Panc1 (cell line): ENCODE results near the gene CLDN4. TPM values are rescaled to one million over a fixed set of nuclear protein-coding genes. Genes with fewer than 3 reads are reported as not detected.
A peak's percentile ranks its signal among the peaks of the same experiment; 100 is the strongest.
"Not testable (repeated sequence)": the region's sequence is repeated elsewhere in the genome, so short reads cannot be mapped to it uniquely, and the experiment has no call there.

ENCODE experiments used
- ATAC-seq: fragments of 200-7000 bp; cut with Tn5 transposase; 2 replicates; pipeline ENCODE4 v1.9.1; 2020; ENCODE audit warnings: mild to moderate bottlenecking, moderate library complexity
- BruUV-seq: library from RNA; stranded (reverse); fragments of 400-500 nt; replicated peaks from 2 replicates; lab custom pipeline; 2021; lab: Mats Ljungman, UMichigan
- CTCF ChIA-PET: fragments of 300-600 bp; sonication (Branson Sonifier 250); formaldehyde crosslinking; loops from one replicate; lab custom pipeline; 2022; ENCODE audit warnings: antibody characterized with exemption; lab: Charles Lee
- POLR2A ChIA-PET: fragments of 300-600 bp; sonication (Branson Sonifier 250); formaldehyde crosslinking; loops from one replicate; lab custom pipeline; 2022; ENCODE audit warnings: antibody characterized with exemption; lab: Charles Lee
- DNase-seq: peaks from one replicate; pipeline ENCODE4 v3.0.0-alpha.2; 2010; ENCODE audit warnings: low read depth, low spot score
- H3K27ac ChIP-seq: 2 replicates; pipeline ENCODE4 v1.5.1; 2011; ENCODE audit warnings: mild to moderate bottlenecking, low read length, inconsistent platforms
- H3K27me3 ChIP-seq: fragments of 200-500 bp; sonication (Bioruptor generic); 2 replicates; pipeline ENCODE4 v1.6.0; 2014; ENCODE audit warnings: low read length, inconsistent platforms; ENCODE audit not compliant: control insufficient read depth, insufficient read depth
- H3K36me3 ChIP-seq: fragments of 200-500 bp; sonication (Bioruptor generic); 2 replicates; pipeline ENCODE4 v1.5.1; 2014; ENCODE audit warnings: inconsistent platforms, mild to moderate bottlenecking, low read length, moderate library complexity; ENCODE audit not compliant: control insufficient read depth, insufficient read depth
- H3K4me1 ChIP-seq: 2 replicates; pipeline ENCODE4 v1.5.1; 2011; ENCODE audit warnings: inconsistent platforms, mild to moderate bottlenecking, low read length, moderate library complexity; ENCODE audit not compliant: control insufficient read depth, insufficient read depth
- H3K4me3 ChIP-seq, 2 experiments: 2 replicates each; pipeline ENCODE4 v1.5.1; 2011 to 2012; ENCODE audit warnings: low read depth in 2 of 2, low read length in 2 of 2, mild to moderate bottlenecking in 2 of 2, inconsistent platforms in 1 of 2, moderate library complexity in 1 of 2
- H3K9me3 ChIP-seq: fragments of 200-500 bp; sonication (Bioruptor generic); 2 replicates; pipeline ENCODE4 v1.5.1; 2014; ENCODE audit warnings: low read depth, mild to moderate bottlenecking, inconsistent platforms, low read length, moderate library complexity; ENCODE audit not compliant: control insufficient read depth, insufficient read depth
- POLR2AphosphoS5 ChIP-seq: IDR thresholded peaks from 2 replicates; pipeline ENCODE4 v1.6.1; 2012; ENCODE audit warnings: mild to moderate bottlenecking, low read depth, low read length, moderate library complexity
- REST ChIP-seq, 2 experiments: IDR thresholded peaks; 2 replicates each; pipeline ENCODE4 v1.6.1; 2011 to 2012; ENCODE audit warnings: low read depth in 2 of 2, control low read depth in 1 of 2, low read length in 1 of 2, mild to moderate bottlenecking in 1 of 2, moderate library complexity in 1 of 2; ENCODE audit not compliant: insufficient read depth in 1 of 2
- SIN3A ChIP-seq: IDR thresholded peaks from 2 replicates; pipeline ENCODE4 v1.6.1; 2012; ENCODE audit warnings: low read depth, mild to moderate bottlenecking, low read length, moderate library complexity, borderline replicate concordance; ENCODE audit not compliant: insufficient read depth
- TCF7L2 ChIP-seq: IDR thresholded peaks from 2 replicates; pipeline ENCODE4 v1.6.1; 2011; ENCODE audit warnings: mild to moderate bottlenecking, low read depth, low read length, inconsistent platforms
- in situ Hi-C: cut with HindIII; loops from 2 replicates; pipeline ENCODE4 v1.10.0; 2016; ENCODE audit warnings: low sequenced_read_pairs, low pct_unique_long_range_greater_than_20kb
- intact Hi-C: fragments of 100-400 bp; cut with micrococcal nuclease; formaldehyde crosslinking; loops from one replicate; pipeline ENCODE4 v1.10.0; 2022; ENCODE audit not compliant: unreplicated experiment
- total RNA-seq: library from RNA; stranded (reverse); gene quantifications from one replicate; pipeline ENCODE4 v1.2.1, GENCODE V29; 2021; ENCODE audit not compliant: unreplicated experiment
- TF ChIP-seq, protein P1 (sequence below): fragments of 450-650 bp; IDR thresholded peaks from 2 replicates; pipeline ENCODE4 v1.5.1; 2017; ENCODE audit warnings: mild to moderate bottlenecking

The CLDN4 gene
- total RNA-seq, 1 experiment from 2014 or later: 295 TPM

DNA sequence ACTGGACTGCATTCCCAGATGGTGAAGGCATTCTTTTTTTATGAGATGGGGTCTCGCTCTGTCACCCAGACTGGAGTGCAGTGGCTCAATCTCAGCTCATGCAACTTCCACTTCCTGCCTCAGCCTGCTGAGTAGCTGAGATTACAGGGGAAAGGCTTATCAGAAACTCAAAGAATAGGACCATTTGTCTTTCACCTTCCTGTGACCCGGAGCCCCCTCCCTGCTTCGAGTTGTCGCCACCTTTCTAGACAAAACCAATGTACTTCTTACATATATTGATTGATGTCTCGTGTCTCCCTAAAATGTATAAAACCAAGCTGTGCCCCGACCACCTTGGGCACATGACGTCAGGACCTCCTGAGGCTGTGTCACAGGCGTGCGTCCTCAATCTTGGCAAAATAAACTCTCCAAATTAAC, 13.3 kb downstream of the CLDN4 start:
- peaks cover 17% of the 10 kb centered on the region for H3K4me1 ChIP-seq
- CTCF ChIA-PET: interaction anchor here (0.5 kb wide), 1 partner anchor 29 kb away, joined by 6 read pairs; no protein-coding TSS in a partner anchor
- ATAC-seq: no peak

DNA sequence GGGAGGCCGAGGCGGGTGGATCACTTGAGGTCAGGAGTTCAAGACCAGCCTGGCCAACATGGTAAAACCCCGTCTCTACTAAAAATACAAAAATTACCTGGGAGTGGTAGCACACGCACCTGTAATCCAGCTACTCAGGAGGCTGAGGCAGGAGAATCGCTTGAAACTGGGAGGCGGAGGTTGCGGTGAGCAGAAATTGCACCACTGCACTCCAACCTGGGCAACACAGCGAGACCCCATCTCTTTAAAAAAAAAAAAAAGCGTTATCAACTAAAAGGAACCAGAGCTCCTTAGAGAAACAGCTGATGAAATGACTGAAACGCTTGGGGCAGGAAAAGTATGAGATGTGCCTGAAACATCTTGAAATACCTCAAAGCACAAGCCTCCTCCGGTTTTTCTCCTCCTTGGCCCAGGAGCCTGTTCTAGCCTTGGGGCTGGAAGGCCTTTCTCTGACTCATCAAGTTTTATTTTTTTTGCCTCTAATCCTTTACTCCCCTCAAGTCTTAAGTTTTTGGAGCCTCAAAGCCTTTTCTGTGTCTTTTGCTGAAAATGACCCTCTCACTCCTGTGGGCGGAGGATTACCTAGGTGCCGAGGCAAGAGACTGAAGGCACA, 14.2 kb downstream of the CLDN4 start:
- TF ChIP-seq POLR2AphosphoS5 (no peak), REST (IDR thresholded peaks at IDR 0.05; ENCODE audit: insufficient read depth in 1 of 2, low read depth in 2 of 2, low read length in 1 of 2) (no peak), TCF7L2 (no peak), SIN3A (no peak)
- TF ChIP-seq, protein P1, sequence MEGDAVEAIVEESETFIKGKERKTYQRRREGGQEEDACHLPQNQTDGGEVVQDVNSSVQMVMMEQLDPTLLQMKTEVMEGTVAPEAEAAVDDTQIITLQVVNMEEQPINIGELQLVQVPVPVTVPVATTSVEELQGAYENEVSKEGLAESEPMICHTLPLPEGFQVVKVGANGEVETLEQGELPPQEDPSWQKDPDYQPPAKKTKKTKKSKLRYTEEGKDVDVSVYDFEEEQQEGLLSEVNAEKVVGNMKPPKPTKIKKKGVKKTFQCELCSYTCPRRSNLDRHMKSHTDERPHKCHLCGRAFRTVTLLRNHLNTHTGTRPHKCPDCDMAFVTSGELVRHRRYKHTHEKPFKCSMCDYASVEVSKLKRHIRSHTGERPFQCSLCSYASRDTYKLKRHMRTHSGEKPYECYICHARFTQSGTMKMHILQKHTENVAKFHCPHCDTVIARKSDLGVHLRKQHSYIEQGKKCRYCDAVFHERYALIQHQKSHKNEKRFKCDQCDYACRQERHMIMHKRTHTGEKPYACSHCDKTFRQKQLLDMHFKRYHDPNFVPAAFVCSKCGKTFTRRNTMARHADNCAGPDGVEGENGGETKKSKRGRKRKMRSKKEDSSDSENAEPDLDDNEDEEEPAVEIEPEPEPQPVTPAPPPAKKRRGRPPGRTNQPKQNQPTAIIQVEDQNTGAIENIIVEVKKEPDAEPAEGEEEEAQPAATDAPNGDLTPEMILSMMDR: no peak
- no peaks in the 10 kb centered on the region; the same call in 1 of the 2 replicates for H3K36me3 ChIP-seq
- DNase-seq (no peak), ATAC-seq (no peak)
- no peaks in the 10 kb centered on the region for H3K9me3 ChIP-seq
- no peak overlapping the region for H3K4me3 ChIP-seq
- peaks cover 17% of the 10 kb centered on the region for H3K4me1 ChIP-seq
- peak overlapping the region; percentile 31; the same call in 1 of the 2 replicates for H3K27ac ChIP-seq
- intact Hi-C loops: no loop called here
- POLR2A ChIA-PET: no interaction called here
- BruUV-seq: no TSS peak
- H3K27me3 ChIP-seq: no peaks in the 10 kb centered on the region
- in situ Hi-C loops: no loop called here
- CTCF ChIA-PET: no interaction called here

More for the DNA sequence above, 13.3 kb downstream of the CLDN4 start:
- Histone ChIP-seq H3K27ac (no peak overlapping the region), H3K36me3 (no peaks in the 10 kb centered on the region; the same call in 1 of the 2 replicates), H3K9me3 (no peaks in the 10 kb centered on the region), H3K4me3 (no peak overlapping the region), H3K27me3 (no peaks in the 10 kb centered on the region)
- in situ Hi-C loops: no loop called here
- TF ChIP-seq REST (IDR thresholded peaks at IDR 0.05; ENCODE audit: insufficient read depth in 1 of 2, low read depth in 2 of 2, low read length in 1 of 2) (no peak), POLR2AphosphoS5 (no peak), SIN3A (no peak), TCF7L2 (no peak)
- TF ChIP-seq, protein P1: no peak
- intact Hi-C loops: no loop called here
- no TSS peak for BruUV-seq
- DNase-seq: no peak
- POLR2A ChIA-PET: interaction anchor here (0.5 kb wide), 1 partner anchor 139 kb away, joined by 4 read pairs; no protein-coding TSS in a partner anchor

GRCh38 chr7:73845701-73846195, 15.0 kb downstream of the CLDN4 start:
- CTCF ChIA-PET, BruUV-seq, in situ Hi-C loops, DNase-seq, H3K27me3 ChIP-seq, H3K27ac ChIP-seq, H3K4me3 ChIP-seq, ATAC-seq, H3K36me3 ChIP-seq, POLR2A ChIA-PET, H3K9me3 ChIP-seq, intact Hi-C loops: not testable (repeated sequence)
- H3K4me1 ChIP-seq: peaks cover 23% of the 10 kb centered on the region
